IMR-90 (cell line): ENCODE data around the gene AHNAK2. TPM values are rescaled to one million over a fixed set of nuclear protein-coding genes. Genes with fewer than 3 reads are reported as not detected.

Experiments used
- ATAC-seq: fragments of 200-7000 bp; cut with Tn5 transposase; 2 replicates; pipeline ENCODE4 v1.9.1; 2020; ENCODE audit warnings: low read depth, mild to moderate bottlenecking, moderate library complexity
- BruUV-seq: library from RNA; stranded (reverse); fragments of 400-500 nt; replicated peaks from 2 replicates; lab custom pipeline; 2021; lab: Mats Ljungman, UMichigan
- CTCF ChIA-PET: fragments of 300-600 bp; formaldehyde crosslinking; extraction: SDS; loops from one replicate; lab custom pipeline; 2021; ENCODE audit warnings: antibody characterized with exemption; lab: Yijun Ruan, JAX
- POLR2A ChIA-PET: fragments of 300-600 bp; sonication (Branson Sonifier 250); formaldehyde crosslinking; loops from one replicate; lab custom pipeline; 2022; ENCODE audit warnings: antibody characterized with exemption; ENCODE audit not compliant: unreplicated experiment; lab: Charles Lee
- DNase-seq: peaks from one replicate; pipeline ENCODE4 v3.0.0; 2013
- H2AFZ ChIP-seq: replicated peaks from 2 replicates; pipeline ENCODE3; 2013; ENCODE audit warnings: low read length, mild to moderate bottlenecking; ENCODE audit not compliant: poor library complexity
- H2AK5ac ChIP-seq: 2 replicates; pipeline ENCODE4 v1.6.1; 2013; ENCODE audit warnings: low read depth, low read length, inconsistent platforms
- H2AK9ac ChIP-seq: replicated peaks from 2 replicates; pipeline ENCODE3; 2013; ENCODE audit warnings: mild to moderate bottlenecking, low read depth, low read length, moderate library complexity; ENCODE audit not compliant: poor library complexity
- H2BK120ac ChIP-seq: 2 replicates; pipeline ENCODE4 v1.6.1; 2013; ENCODE audit warnings: low read depth, low read length, inconsistent platforms
- H2BK15ac ChIP-seq: 3 replicates; pipeline ENCODE4 v1.6.1; 2013; ENCODE audit warnings: low read depth, low read length, inconsistent platforms
- H2BK20ac ChIP-seq: 2 replicates; pipeline ENCODE4 v1.6.1; 2013; ENCODE audit warnings: low read depth, mild to moderate bottlenecking, inconsistent platforms, low read length, moderate library complexity
- H2BK5ac ChIP-seq: 2 replicates; pipeline ENCODE4 v1.6.1; 2013; ENCODE audit warnings: mild to moderate bottlenecking, low read depth, low read length, inconsistent platforms; ENCODE audit not compliant: poor library complexity, severe bottlenecking
- H3K14ac ChIP-seq: replicated peaks from 2 replicates; pipeline ENCODE4 v1.6.1; 2013; ENCODE audit warnings: low read depth, low read length, inconsistent platforms
- H3K18ac ChIP-seq: 2 replicates; pipeline ENCODE4 v1.6.1; 2013; ENCODE audit warnings: low read depth, low read length, control low read depth
- H3K23ac ChIP-seq: 2 replicates; pipeline ENCODE4 v1.6.1; 2013; ENCODE audit warnings: low read depth, low read length, inconsistent platforms
- H3K27ac ChIP-seq: 2 replicates; pipeline ENCODE4 v1.5.1; 2013; ENCODE audit warnings: mild to moderate bottlenecking, control low read depth, low read length; ENCODE audit not compliant: insufficient read depth
- H3K27me3 ChIP-seq: 2 replicates; pipeline ENCODE4 v1.6.1; 2013; ENCODE audit warnings: low read length; ENCODE audit not compliant: control insufficient read depth, insufficient read depth
- H3K36me3 ChIP-seq: 2 replicates; pipeline ENCODE4 v1.6.1; 2013; ENCODE audit warnings: low read length, mixed read lengths; ENCODE audit not compliant: control insufficient read depth, insufficient read depth
- H3K4ac ChIP-seq: 2 replicates; pipeline ENCODE4 v1.6.1; 2013; ENCODE audit warnings: low read depth, low read length, inconsistent platforms
- H3K4me1 ChIP-seq: 2 replicates; pipeline ENCODE4 v1.6.1; 2013; ENCODE audit warnings: low read length, mixed read lengths; ENCODE audit not compliant: control insufficient read depth, insufficient read depth
- H3K4me2 ChIP-seq: 2 replicates; pipeline ENCODE4 v1.6.1; 2013; ENCODE audit warnings: low read depth, mild to moderate bottlenecking, control low read depth, low read length, moderate library complexity
- H3K4me3 ChIP-seq: 2 replicates; pipeline ENCODE4 v1.5.1; 2013; ENCODE audit warnings: low read depth, mild to moderate bottlenecking, control low read depth, low read length, moderate library complexity; ENCODE audit not compliant: insufficient read depth
- H3K56ac ChIP-seq: 2 replicates; pipeline ENCODE4 v1.6.1; 2013; ENCODE audit warnings: low read length, inconsistent platforms; ENCODE audit not compliant: insufficient read depth; ENCODE audit errors: extremely low read depth
- H3K79me1 ChIP-seq, 2 experiments: 2 replicates each; pipeline ENCODE4 v1.6.1; 2013; ENCODE audit warnings: low read length in 2 of 2, inconsistent platforms in 1 of 2, low read depth in 1 of 2
- H3K9ac ChIP-seq: 2 replicates; pipeline ENCODE4 v1.6.1; 2013; ENCODE audit warnings: low read depth, low read length, control low read depth
- H3K9me1 ChIP-seq: 2 replicates; pipeline ENCODE4 v1.6.1; 2013; ENCODE audit warnings: low read length, inconsistent platforms; ENCODE audit not compliant: insufficient read depth
- H3K9me3 ChIP-seq: 2 replicates; pipeline ENCODE4 v1.6.1; 2013; ENCODE audit warnings: low read length; ENCODE audit not compliant: control insufficient read depth, insufficient read depth
- H4K20me1 ChIP-seq: 2 replicates; pipeline ENCODE4 v1.6.1; 2013; ENCODE audit warnings: low read length, inconsistent platforms; ENCODE audit not compliant: insufficient read depth
- H4K5ac ChIP-seq: 2 replicates; pipeline ENCODE4 v1.6.1; 2013; ENCODE audit warnings: mild to moderate bottlenecking, low read depth, low read length, control low read depth
- H4K8ac ChIP-seq, 2 experiments: 2 replicates each; pipeline ENCODE4 v1.6.1; 2013; ENCODE audit warnings: low read depth in 2 of 2, low read length in 2 of 2, control low read depth in 1 of 2, inconsistent platforms in 1 of 2
- H4K91ac ChIP-seq: 2 replicates; pipeline ENCODE4 v1.6.1; 2013; ENCODE audit warnings: low read depth, low read length, inconsistent platforms; ENCODE audit not compliant: insufficient read depth
- CHD1 ChIP-seq: IDR thresholded peaks from 2 replicates; pipeline ENCODE4 v1.6.1; 2012; ENCODE audit warnings: low read depth, low read length, improper control_type of control experiment
- MAZ ChIP-seq: IDR thresholded peaks from 2 replicates; pipeline ENCODE4 v1.6.1; 2012; ENCODE audit warnings: low read depth, mild to moderate bottlenecking, low read length, improper control_type of control experiment, moderate library complexity, borderline replicate concordance
- RAD21 ChIP-seq: IDR thresholded peaks from 2 replicates; pipeline ENCODE4 v1.6.1; 2012; ENCODE audit warnings: low read length, improper control_type of control experiment
- RFX5 ChIP-seq: IDR thresholded peaks from 2 replicates; pipeline ENCODE4 v1.8.0; 2012; ENCODE audit warnings: low read depth, mild to moderate bottlenecking, low read length, moderate library complexity
- WGBS, 2 experiments: methylation state at CpG; one replicate each; pipeline versions ENCODE4 v1.1.5 to v1.1.7; 2013; ENCODE audit warnings: missing lambda C conversion rate in 2 of 2; ENCODE audit not compliant: insufficient read length in 1 of 2; ENCODE audit errors: extremely low coverage in 2 of 2; 5-methylcytosine and 5-hydroxymethylcytosine counted together
- dilution Hi-C: fragments of 300-500 bp; cut with HindIII; formaldehyde crosslinking; loops from one replicate; pipeline ENCODE4 v1.14.3; 2018; ENCODE audit warnings: low sequenced_read_pairs; ENCODE audit not compliant: unreplicated experiment
- in situ Hi-C: fragments of 300-500 bp; cut with MboI; formaldehyde crosslinking; loops from 3 replicates; pipeline ENCODE4 v1.14.3; 2019; ENCODE audit warnings: low sequenced_read_pairs, inconsistent platforms, mixed read lengths
- intact Hi-C: fragments of 100-400 bp; cut with micrococcal nuclease; formaldehyde crosslinking; loops from 2 replicates; pipeline ENCODE4 v1.10.0; 2022
- polyA plus RNA-seq, 3 experiments: library from polyadenylated mRNA; depleted of rRNA; stranded (reverse); fragments of >200 nt; gene quantifications; 2 replicates each; pipeline ENCODE4 v1.2.3, GENCODE V29; 2012; ENCODE audit warnings: low replicate concordance in 1 of 3
- total RNA-seq: library from RNA; depleted of rRNA; stranded (reverse); fragments of >200 nt; gene quantifications from 2 replicates; pipeline ENCODE4 v1.2.3, GENCODE V29; 2012
- TF ChIP-seq, protein P1 (sequence below): conservative IDR thresholded peaks from 2 replicates; pipeline ENCODE4 v1.5.1; 2012; ENCODE audit warnings: mild to moderate bottlenecking, low read depth, low read length, improper control_type of control experiment

Gene AHNAK2
- total and polyA plus RNA-seq, 2 of the 4 experiments (the other 2 are of a cell fraction): 2.6 to 7.9 TPM

DNA sequence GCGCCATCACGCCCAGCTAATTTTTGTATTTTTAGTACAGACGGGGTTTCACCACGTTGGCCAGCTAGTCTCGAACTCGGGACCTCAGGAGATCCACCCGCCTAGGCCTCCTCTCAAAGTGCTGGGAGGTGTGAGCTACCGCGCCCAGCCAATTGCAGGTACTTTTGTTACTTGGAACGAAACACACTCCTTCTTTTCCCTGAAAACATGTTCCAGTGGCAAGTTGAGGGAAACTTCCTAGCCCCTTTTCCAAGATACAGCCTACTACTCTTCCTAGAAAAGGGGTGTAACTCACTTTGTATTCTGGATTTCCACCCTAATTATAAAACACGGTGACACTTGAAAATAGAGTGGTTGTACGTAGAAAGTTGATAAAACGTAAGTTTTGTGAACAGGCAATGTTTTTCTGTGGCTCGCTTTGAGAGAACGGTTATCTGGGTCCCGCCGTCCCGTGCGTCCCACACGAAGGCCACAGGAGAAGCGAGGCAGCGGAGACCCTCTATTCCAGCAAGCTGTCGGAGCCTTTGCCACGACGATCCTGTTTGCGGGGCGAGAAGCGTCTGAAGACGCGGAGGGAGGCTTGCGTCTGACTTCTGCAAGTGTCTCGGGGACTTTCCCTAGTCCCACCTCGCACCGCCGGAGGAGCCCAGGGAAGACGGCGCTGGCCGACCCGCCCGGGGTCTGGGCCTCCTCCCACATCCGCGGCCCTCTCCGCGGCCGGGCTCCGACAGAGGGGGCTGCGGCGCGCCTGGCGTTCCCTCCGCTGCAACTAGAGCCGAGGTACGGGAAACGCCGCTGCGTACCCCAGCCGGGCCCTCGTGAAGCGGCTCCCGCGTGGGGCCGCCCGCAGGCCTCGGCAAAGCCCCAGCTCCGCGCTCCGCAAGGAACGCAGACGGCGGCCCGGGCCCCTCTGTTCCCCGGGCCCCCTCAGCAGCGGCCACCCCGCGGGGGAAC lies 42.0 kb upstream of the AHNAK2 start:
- Histone ChIP-seq H2BK15ac (no peak overlapping the region), H3K4me2 (peak overlapping the region; percentile 96), H2BK120ac (no peak overlapping the region), H3K9me3 (no peaks in the 10 kb centered on the region), H3K27me3 (no peaks in the 10 kb centered on the region), H3K9me1 (peaks cover 14% of the 10 kb centered on the region), H2BK5ac (peak overlapping the region; percentile 60), H3K79me1 (peaks cover 10 to 27% of the 10 kb centered on the region in 2 experiments; a peak in 3 of 4 replicates), H3K27ac (peak overlapping the region; percentile 89), H2AK5ac (peak overlapping the region; percentile 42; the same call in 1 of the 2 replicates), H4K91ac (peak overlapping the region; percentile 48; the same call in 1 of the 2 replicates), H2AK9ac (peak overlapping the region; percentile 89), H3K18ac (no peak overlapping the region), H3K36me3 (no peaks in the 10 kb centered on the region), H3K4me1 (peaks cover 17% of the 10 kb centered on the region), H2BK20ac (no peak overlapping the region), H3K23ac (peak overlapping the region; percentile 85), H3K9ac (peak overlapping the region; percentile 96), H2AFZ (peak overlapping the region; percentile 89), H3K4me3 (peak overlapping the region; percentile 91), H4K8ac (peak overlapping the region; percentile 61 to 67; a peak in 3 of 4 replicates), H3K14ac (peak overlapping the region; percentile 81), H3K4ac (peak overlapping the region; percentile 52), H4K5ac (peak overlapping the region; percentile 56), H4K20me1 (peaks cover 37% of the 10 kb centered on the region), H3K56ac (peak overlapping the region; percentile 84)
- DNase-seq: peak; percentile 49
- no TSS peak for BruUV-seq
- ChIA-PET CTCF (interaction anchor here (1.0 to 1.5 kb wide), 2 partner anchors 20 to 25 kb away, joined by 4 read pairs; no protein-coding TSS in a partner anchor), POLR2A (interaction anchor here (0.7 to 1.3 kb wide), 2 partner anchors 35 to 305 kb away, joined by 3 to 4 read pairs; partner anchors contain the start of gene CLBA1)
- dilution Hi-C loops: no loop called here
- peak; percentile 12 for ATAC-seq
- no peak for TF ChIP-seq RFX5
- TF ChIP-seq RAD21: peak; percentile 27
- TF ChIP-seq MAZ: peak; percentile 44; the same call in 1 of the 2 replicates
- TF ChIP-seq CHD1: no peak
- TF ChIP-seq, protein P1, sequence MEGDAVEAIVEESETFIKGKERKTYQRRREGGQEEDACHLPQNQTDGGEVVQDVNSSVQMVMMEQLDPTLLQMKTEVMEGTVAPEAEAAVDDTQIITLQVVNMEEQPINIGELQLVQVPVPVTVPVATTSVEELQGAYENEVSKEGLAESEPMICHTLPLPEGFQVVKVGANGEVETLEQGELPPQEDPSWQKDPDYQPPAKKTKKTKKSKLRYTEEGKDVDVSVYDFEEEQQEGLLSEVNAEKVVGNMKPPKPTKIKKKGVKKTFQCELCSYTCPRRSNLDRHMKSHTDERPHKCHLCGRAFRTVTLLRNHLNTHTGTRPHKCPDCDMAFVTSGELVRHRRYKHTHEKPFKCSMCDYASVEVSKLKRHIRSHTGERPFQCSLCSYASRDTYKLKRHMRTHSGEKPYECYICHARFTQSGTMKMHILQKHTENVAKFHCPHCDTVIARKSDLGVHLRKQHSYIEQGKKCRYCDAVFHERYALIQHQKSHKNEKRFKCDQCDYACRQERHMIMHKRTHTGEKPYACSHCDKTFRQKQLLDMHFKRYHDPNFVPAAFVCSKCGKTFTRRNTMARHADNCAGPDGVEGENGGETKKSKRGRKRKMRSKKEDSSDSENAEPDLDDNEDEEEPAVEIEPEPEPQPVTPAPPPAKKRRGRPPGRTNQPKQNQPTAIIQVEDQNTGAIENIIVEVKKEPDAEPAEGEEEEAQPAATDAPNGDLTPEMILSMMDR: peak; percentile 30; the same call in 1 of the 2 replicates
- WGBS, 2 experiments: 2% methylated on average over 27 of the region's 75 CpGs; no CpG with 5 or more reads in 1 of the 2 experiments
- in situ Hi-C loops: no loop called here
- intact Hi-C loops: loop anchor here (2.0 kb wide), 1 partner anchor 43 kb away; no protein-coding TSS in a partner anchor
